ENCODE results near the gene RAPGEF2. TPM values are rescaled to one million over a fixed set of nuclear protein-coding genes. Genes with fewer than 3 reads are reported as not detected.
A peak's percentile ranks its signal among the peaks of the same experiment; 100 is the strongest.

Gene RAPGEF2
- total and polyA plus RNA-seq, 9 of the 15 experiments (the other 6 are each of a cell fraction or from before 2014, with no cell fraction given): 3.1 to 32.6 (median 23.1) TPM

- TF ChIP-seq ZNF280A (IDR thresholded peaks at IDR 0.05; ENCODE audit: low read depth, partially characterized antibody) (no peak), ZKSCAN1 (IDR thresholded peaks at IDR 0.05; ENCODE audit: low read depth, low read length) (no peak), CBFA2T2 (conservative IDR thresholded peaks at IDR 0.05) (peak; percentile 37), ZFP36 (IDR thresholded peaks at IDR 0.05; ENCODE audit: low read depth, low read length, partially characterized antibody) (no peak), SOX6 (IDR thresholded peaks at IDR 0.05) (no peak), TCF3 (CRISPR knock-in tag; IDR thresholded peaks at IDR 0.05) (peak; percentile 51), NEUROD1 (IDR thresholded peaks at IDR 0.05; ENCODE audit: borderline replicate concordance, low read depth, low read length, partially characterized antibody) (no peak), EP300 (IDR thresholded peaks at IDR 0.05; ENCODE audit: low read length) (0 out of 2 replicates have a peak, but pooled peaks have one; percentile 30), NONO (IDR thresholded peaks at IDR 0.05; ENCODE audit: low read depth in 2 of 2, low read length in 1 of 2) (no peak), HMBOX1 (IDR thresholded peaks at IDR 0.05) (peak; percentile 57; the same call in 1 of the 2 replicates), ZEB2 (IDR thresholded peaks at IDR 0.05) (peak; percentile 42; the same call in 1 of the 2 replicates), KAT2B (IDR thresholded peaks at IDR 0.05; ENCODE audit: low read depth, low read length) (no peak), NRF1 (conservative IDR thresholded peaks at IDR 0.05 in 1 of 2, IDR thresholded peaks at IDR 0.05 in 1 of 2) (no peak), DNMT1 (IDR thresholded peaks at IDR 0.05) (0 out of 2 replicates have a peak, but pooled peaks have one; percentile 12), TARDBP (IDR thresholded peaks at IDR 0.05) (no peak), NR0B1 (IDR thresholded peaks at IDR 0.05; ENCODE audit: partially characterized antibody) (no peak), CTBP1 (IDR thresholded peaks at IDR 0.05; ENCODE audit: borderline replicate concordance) (peak; percentile 66; the same call in 1 of the 2 replicates), ZBTB49 (CRISPR knock-in tag; IDR thresholded peaks at IDR 0.05; ENCODE audit: borderline replicate concordance) (no peak), RUNX1 (IDR thresholded peaks at IDR 0.05; ENCODE audit: low read depth) (no peak), CBFB (CRISPR knock-in tag; IDR thresholded peaks at IDR 0.05) (no peak), CREB1 (IDR thresholded peaks at IDR 0.05) (no peak), CREB1 (CRISPR knock-in tag; IDR thresholded peaks at IDR 0.05) (0 out of 2 replicates have a peak, but pooled peaks have one; percentile 32), CHD1 (IDR thresholded peaks at IDR 0.05; ENCODE audit: low read length) (no peak)
Observed at GRCh38 chr4:159145318-159145991, 42.6 kb downstream of the RAPGEF2 start (continued).
